IPS-15b (cell line): ENCODE data around the gene ITGA3.
A peak's percentile ranks its signal among the peaks of the same experiment; 100 is the strongest.

Source experiments
- H3K27me3 ChIP-seq: one replicate; pipeline ENCODE4 v1.6.1; 2013; ENCODE audit warnings: low read length; ENCODE audit not compliant: control insufficient read depth, insufficient read depth
- H3K36me3 ChIP-seq: one replicate; pipeline ENCODE4 v1.6.1; 2013; ENCODE audit warnings: low read length; ENCODE audit not compliant: control insufficient read depth, insufficient read depth
- H3K4me1 ChIP-seq: one replicate; pipeline ENCODE4 v1.6.1; 2013; ENCODE audit warnings: mild to moderate bottlenecking, low read length; ENCODE audit not compliant: control insufficient read depth, insufficient read depth
- H3K4me3 ChIP-seq: one replicate; pipeline ENCODE4 v1.5.1; 2013; ENCODE audit warnings: low read depth, low read length
- H3K9ac ChIP-seq: one replicate; pipeline ENCODE4 v1.6.1; 2013; ENCODE audit warnings: low read depth, mild to moderate bottlenecking, low read length
- H3K9me3 ChIP-seq: one replicate; pipeline ENCODE4 v1.6.1; 2013; ENCODE audit warnings: mild to moderate bottlenecking, low read length; ENCODE audit not compliant: control insufficient read depth, insufficient read depth

ITGA3 gene

GRCh38 chr17:50118076-50118827, 62.3 kb downstream of the ITGA3 start:
- Histone ChIP-seq H3K36me3 (no peaks in the 10 kb centered on the region), H3K9ac (no peak overlapping the region), H3K27me3 (peaks cover 26% of the 10 kb centered on the region), H3K4me3 (no peak overlapping the region), H3K4me1 (peaks cover 8% of the 10 kb centered on the region), H3K9me3 (no peaks in the 10 kb centered on the region)

- H3K4me1 ChIP-seq = peaks cover 11% of the 10 kb centered on the region
- no peaks in the 10 kb centered on the region for H3K36me3 ChIP-seq
- H3K9me3 ChIP-seq = no peaks in the 10 kb centered on the region
- peaks cover 26% of the 10 kb centered on the region for H3K27me3 ChIP-seq
- H3K9ac ChIP-seq = no peak overlapping the region
- H3K4me3 ChIP-seq = no peak overlapping the region
Measured at GRCh38 chr17:50118828-50119218, 62.9 kb downstream of the ITGA3 start.

DNA sequence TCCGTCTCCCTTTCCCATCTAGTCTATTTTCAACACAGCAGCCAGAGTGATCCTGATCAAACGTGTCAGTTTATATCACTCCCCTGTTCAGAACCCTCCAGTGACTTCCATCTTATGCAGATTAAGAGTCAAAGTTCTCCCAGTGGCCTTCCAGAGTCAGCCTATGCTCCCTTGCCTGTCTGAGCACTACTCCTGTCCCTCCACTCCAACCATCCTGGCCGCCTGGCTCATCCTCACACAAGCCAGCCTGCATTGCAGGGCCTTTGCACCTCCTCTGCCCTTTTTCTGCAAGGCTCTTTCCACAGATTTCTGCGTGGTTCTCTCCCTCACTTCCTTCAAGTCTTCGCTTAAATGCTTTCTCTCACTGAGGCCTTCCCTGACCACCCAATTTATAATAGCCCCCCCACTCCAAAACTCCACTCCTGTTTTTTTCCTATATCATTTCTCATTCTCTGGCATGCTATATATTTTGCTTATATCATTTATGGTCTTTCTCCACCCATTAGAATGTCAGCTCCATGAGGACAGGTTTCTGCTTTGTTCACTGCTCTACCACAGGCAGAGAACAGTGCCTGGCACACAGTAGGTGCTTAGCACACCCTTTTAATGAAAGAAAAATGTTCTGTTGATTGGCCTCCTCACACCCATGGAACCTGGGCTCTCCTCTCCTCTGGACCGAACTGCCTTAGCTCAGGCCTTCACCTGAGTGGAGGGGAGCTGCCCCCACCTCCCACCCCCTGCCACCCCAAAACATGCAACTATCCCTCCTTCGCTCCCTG, 64.8 kb downstream of the ITGA3 start:
- Histone ChIP-seq H3K9me3 (no peaks in the 10 kb centered on the region), H3K9ac (no peak overlapping the region), H3K27me3 (peaks cover 26% of the 10 kb centered on the region)

GRCh38 chr17:50122945-50123344, 67.0 kb downstream of the ITGA3 start:
- H3K9ac ChIP-seq = no peak overlapping the region
- no peak overlapping the region for H3K4me3 ChIP-seq
- peaks cover 15% of the 10 kb centered on the region for H3K4me1 ChIP-seq
- H3K27me3 ChIP-seq = peaks cover 26% of the 10 kb centered on the region
- no peaks in the 10 kb centered on the region for H3K9me3 ChIP-seq
- H3K36me3 ChIP-seq = no peaks in the 10 kb centered on the region

More for the DNA sequence above, 64.8 kb downstream of the ITGA3 start:
- Histone ChIP-seq H3K36me3 (no peaks in the 10 kb centered on the region), H3K4me3 (no peak overlapping the region), H3K4me1 (peaks cover 13% of the 10 kb centered on the region)

- H3K9me3 ChIP-seq = no peaks in the 10 kb centered on the region
- H3K27me3 ChIP-seq = peaks cover 18% of the 10 kb centered on the region
- H3K9ac ChIP-seq = peak overlapping the region; percentile 37
- H3K4me1 ChIP-seq = peaks cover 17% of the 10 kb centered on the region
- H3K36me3 ChIP-seq = no peaks in the 10 kb centered on the region
- H3K4me3 ChIP-seq = no peak overlapping the region
Measured at GRCh38 chr17:50123649-50124349, 67.9 kb downstream of the ITGA3 start.

DNA sequence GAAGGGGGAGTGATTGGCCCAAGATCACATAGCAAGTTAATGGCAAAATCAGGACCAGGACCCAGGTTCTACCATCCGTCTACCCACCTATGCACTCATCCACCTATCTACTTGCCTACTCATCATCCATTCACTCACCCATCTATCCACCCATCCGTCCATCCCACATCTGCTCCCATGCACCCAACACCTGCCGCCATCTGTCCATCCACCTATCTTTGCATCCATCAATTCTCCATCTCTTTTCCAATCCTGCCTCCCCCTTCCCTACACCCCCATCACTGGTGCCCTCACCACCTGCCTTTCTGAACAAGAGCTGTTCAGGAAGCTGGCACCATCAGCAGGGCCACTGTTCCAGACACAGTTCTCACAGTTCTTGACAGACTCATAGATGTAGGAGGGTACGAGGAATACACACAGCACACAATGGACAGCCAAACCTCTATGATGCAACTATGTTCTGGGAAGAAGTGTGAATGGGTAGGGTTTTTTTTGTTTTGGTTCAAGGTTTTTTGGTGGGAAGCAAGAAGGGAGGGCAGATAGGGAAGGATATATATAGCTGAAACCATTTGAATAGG, 69.6 kb downstream of the ITGA3 start:
- Histone ChIP-seq H3K4me3 (no peak overlapping the region), H3K9ac (no peak overlapping the region), H3K9me3 (no peaks in the 10 kb centered on the region), H3K36me3 (no peaks in the 10 kb centered on the region), H3K4me1 (peaks cover 17% of the 10 kb centered on the region), H3K27me3 (peaks cover 2% of the 10 kb centered on the region)

DNA sequence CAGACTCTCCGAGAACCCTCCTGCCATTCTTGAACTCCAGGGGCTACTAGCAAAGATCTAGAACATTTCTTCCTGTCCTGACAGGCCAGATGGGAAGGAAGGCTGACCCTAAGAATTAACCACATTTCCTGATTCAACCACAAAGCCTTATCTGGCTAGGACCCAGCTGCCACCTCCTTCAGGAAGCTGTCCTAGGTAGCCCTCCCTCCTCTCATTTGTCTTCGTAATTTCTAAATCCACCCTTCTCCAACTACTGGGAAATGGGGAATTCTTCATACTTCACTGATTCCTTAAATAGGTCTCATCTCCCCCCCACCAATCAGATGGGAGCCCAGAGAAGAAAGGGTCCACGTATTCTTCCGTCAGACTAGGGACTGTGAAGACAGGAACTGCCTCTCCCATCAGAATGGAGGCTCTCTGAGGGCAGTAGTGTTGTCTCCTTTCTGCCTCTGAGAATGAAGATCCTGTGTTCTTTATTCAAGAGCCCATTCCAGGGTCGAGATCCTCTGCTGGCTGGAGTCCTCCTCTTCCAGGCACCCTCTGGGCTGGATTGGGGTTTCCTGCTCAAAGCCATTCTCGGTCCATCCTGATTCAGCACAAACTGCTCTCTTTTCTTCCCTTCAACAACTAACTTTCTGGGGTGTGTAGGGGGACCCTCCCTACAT, 71.9 kb downstream of the ITGA3 start:
- Histone ChIP-seq H3K27me3 (peaks cover 3% of the 10 kb centered on the region), H3K36me3 (no peaks in the 10 kb centered on the region), H3K9ac (no peak overlapping the region), H3K4me1 (peaks cover 27% of the 10 kb centered on the region), H3K9me3 (no peaks in the 10 kb centered on the region), H3K4me3 (peak overlapping the region; percentile 76)

- Histone ChIP-seq H3K4me1 (peaks cover 29% of the 10 kb centered on the region), H3K9ac (peak overlapping the region; percentile 56), H3K4me3 (peak overlapping the region; percentile 76), H3K36me3 (no peaks in the 10 kb centered on the region), H3K9me3 (no peaks in the 10 kb centered on the region), H3K27me3 (peaks cover 8% of the 10 kb centered on the region)
Measured at GRCh38 chr17:50128441-50129352, 72.8 kb downstream of the ITGA3 start.

DNA sequence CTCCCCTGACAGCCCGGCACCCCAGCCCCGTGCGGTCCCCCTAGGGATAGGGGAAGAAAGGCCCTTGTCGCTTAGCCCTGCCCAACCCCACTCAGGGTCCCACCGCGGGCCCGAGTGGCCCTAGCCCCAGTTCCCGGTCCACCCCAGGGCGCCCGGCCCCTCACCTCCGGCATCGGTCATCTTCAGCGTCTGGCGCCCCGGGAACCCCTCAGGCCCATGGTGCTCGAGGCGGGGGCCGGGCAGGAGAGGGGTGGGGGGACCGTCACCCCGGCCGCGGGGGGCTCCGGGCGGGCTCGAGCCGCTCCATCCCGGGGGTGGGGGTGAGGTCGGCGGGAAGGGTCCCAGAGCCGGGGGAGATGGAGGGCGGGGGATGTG, 73.4 kb downstream of the ITGA3 start:
- H3K9ac ChIP-seq = no peak overlapping the region
- no peaks in the 10 kb centered on the region for H3K9me3 ChIP-seq
- no peaks in the 10 kb centered on the region for H3K36me3 ChIP-seq
- peak overlapping the region; percentile 76 for H3K4me3 ChIP-seq
- H3K4me1 ChIP-seq = peaks cover 29% of the 10 kb centered on the region
- peaks cover 8% of the 10 kb centered on the region for H3K27me3 ChIP-seq

DNA sequence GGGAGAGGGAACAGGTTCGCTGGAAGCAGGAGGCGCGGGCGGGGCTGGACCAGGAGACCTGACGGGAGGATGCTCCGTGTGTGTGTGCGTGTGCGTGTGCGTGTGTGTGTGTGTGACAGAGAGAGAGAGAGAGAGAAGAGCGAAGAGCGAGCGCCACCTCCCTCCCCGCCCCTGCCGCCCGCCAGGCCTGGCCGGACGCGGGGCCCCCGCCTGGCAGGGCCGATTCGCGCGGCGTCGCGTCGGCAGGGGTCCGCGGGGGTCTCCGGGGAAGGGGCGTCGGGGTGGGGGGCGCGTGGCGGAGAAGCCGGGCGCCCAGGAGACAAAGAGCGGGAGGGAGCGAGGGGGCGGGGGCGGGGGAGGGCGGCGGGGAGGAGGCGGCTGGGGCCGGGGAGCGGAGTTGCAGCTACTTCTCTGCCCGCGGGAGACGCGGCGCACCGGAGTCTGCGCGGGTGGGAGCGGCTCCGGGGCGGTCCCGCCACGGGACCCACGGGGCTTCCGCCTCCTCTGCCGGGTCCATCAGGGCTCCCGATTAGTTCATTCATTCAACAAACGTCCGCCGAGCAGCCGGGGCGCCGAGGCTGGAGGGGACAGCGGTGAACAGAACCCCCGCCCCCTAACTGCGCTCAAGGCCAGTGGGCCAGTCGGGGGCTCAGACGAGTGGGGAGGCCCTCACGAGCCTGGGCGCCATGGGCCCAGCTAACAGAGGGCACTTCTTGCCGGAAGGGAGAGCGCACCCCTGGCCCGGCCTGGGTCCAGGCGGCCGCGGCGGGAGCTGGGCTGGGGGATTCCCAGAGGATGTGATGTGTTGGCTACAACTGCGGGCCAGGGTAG, 74.0 kb downstream of the ITGA3 start, which contains the start of gene SAMD14:
TSS of gene SAMD14 (minus strand) at position 433 of the 831 bp plus-strand sequence. CDS start 5,201 bp downstream, outside the sequence.
- Histone ChIP-seq H3K9me3 (no peaks in the 10 kb centered on the region), H3K4me1 (peaks cover 29% of the 10 kb centered on the region), H3K4me3 (peak within 1 kb of the TSS; percentile 76), H3K36me3 (no peaks in the 10 kb centered on the region), H3K9ac (peak within 1 kb of the TSS; percentile 56), H3K27me3 (peaks cover 8% of the 10 kb centered on the region)
